Omental fat pad (tissue), 4 donors: ENCODE results near the gene GASK1B. TPM values are rescaled to one million over a fixed set of nuclear protein-coding genes. Genes with fewer than 3 reads are reported as not detected.

Experiments
- ATAC-seq: fragments of 150-250 bp; one replicate; pipeline ENCODE4 v1.9.1; 2016; ENCODE audit warnings: mild to moderate bottlenecking, moderate library complexity; ENCODE audit not compliant: low FRiP score
- DNase-seq: peaks from one replicate; pipeline ENCODE4 v3.0.0-alpha.2; 2019; ENCODE audit warnings: low spot score
- CTCF ChIP-seq, 3 donors: fragments of 450-650 bp; IDR thresholded peaks; one replicate each; pipeline ENCODE4 v1.5.1; 2016 to 2017; ENCODE audit warnings: antibody characterized with exemption in 3 of 3, mild to moderate bottlenecking in 3 of 3, moderate library complexity in 2 of 3
- total RNA-seq, 4 donors: library from RNA; depleted of rRNA; stranded (reverse); fragments of >200 nt; gene quantifications; one replicate each; pipeline ENCODE4 v1.1.0, GENCODE V29; 2016

GASK1B gene
- total RNA-seq, 4 donors from 2014 or later: 50.2 to 94.2 (median 64.8) TPM

GRCh38 chr4:158157412-158157811 lies 15.4 kb downstream of the GASK1B start:
- no peak for TF ChIP-seq CTCF (IDR thresholded peaks at IDR 0.05)
- ATAC-seq (no peak), DNase-seq (no peak)

- ATAC-seq (no peak), DNase-seq (no peak)
- no peak for TF ChIP-seq CTCF (IDR thresholded peaks at IDR 0.05)
Measured at GRCh38 chr4:158155656-158156356, 17.0 kb downstream of the GASK1B start.

GRCh38 chr4:158147151-158147550 lies 25.7 kb downstream of the GASK1B start:
- no peak for TF ChIP-seq CTCF (IDR thresholded peaks at IDR 0.05)
- DNase-seq: no peak
- ATAC-seq: no peak

- DNase-seq (no peak), ATAC-seq (no peak)
- no peak for TF ChIP-seq CTCF (IDR thresholded peaks at IDR 0.05)
Measured at GRCh38 chr4:158146736-158147135, 26.1 kb downstream of the GASK1B start.

- TF ChIP-seq CTCF (IDR thresholded peaks at IDR 0.05): no peak
- ATAC-seq (no peak), DNase-seq (no peak)
Measured at GRCh38 chr4:158139086-158139485, 33.7 kb downstream of the GASK1B start.

GRCh38 chr4:158134222-158134621 lies 38.6 kb downstream of the GASK1B start:
- no peak for TF ChIP-seq CTCF (IDR thresholded peaks at IDR 0.05)
- no peak for DNase-seq
- ATAC-seq: no peak

GRCh38 chr4:158133551-158133950 lies 39.3 kb downstream of the GASK1B start:
- ATAC-seq (no peak), DNase-seq (no peak)
- no peak for TF ChIP-seq CTCF (IDR thresholded peaks at IDR 0.05)
